NK-92 treated with Interleukin-12 subunit alpha and Interleukin-12 subunit beta, amount 100 ng/mL, for 24 hours (cell line): ENCODE results near the gene ITPR1.
"Not testable (repeated sequence)": the region's sequence is repeated elsewhere in the genome, so short reads cannot be mapped to it uniquely, and the experiment has no call there.

Source experiments
- DNase-seq: peaks from one replicate; lab custom pipeline; 2025; lab: John Stamatoyannopoulos, UW

The ITPR1 gene

GRCh38 chr3:4758957-4759656, 266.0 kb downstream of the ITPR1 start:
- no peak for DNase-seq

GRCh38 chr3:4759689-4760312, 266.7 kb downstream of the ITPR1 start:
- no peak for DNase-seq

GRCh38 chr3:4761759-4762158, 268.6 kb downstream of the ITPR1 start:
- no peak for DNase-seq

- not testable (repeated sequence) for DNase-seq
These were observed 269.5 kb downstream of the ITPR1 start for GRCh38 chr3:4762481-4763230.

- no peak for DNase-seq
These were observed 270.6 kb downstream of the ITPR1 start for GRCh38 chr3:4763604-4764247.

GRCh38 chr3:4765212-4765611, 272.1 kb downstream of the ITPR1 start:
- no peak for DNase-seq

GRCh38 chr3:4766263-4766662, 273.1 kb downstream of the ITPR1 start:
- no peak for DNase-seq

GRCh38 chr3:4766716-4767499, 273.8 kb downstream of the ITPR1 start:
- DNase-seq, result no peak

- no peak for DNase-seq
These were observed 274.9 kb downstream of the ITPR1 start for GRCh38 chr3:4768021-4768420.

- DNase-seq, result no peak
These were observed 275.4 kb downstream of the ITPR1 start for GRCh38 chr3:4768521-4768920.

- DNase-seq, result no peak
These were observed 277.4 kb downstream of the ITPR1 start for GRCh38 chr3:4770561-4770960.

- DNase-seq, result no peak
These were observed 278.1 kb downstream of the ITPR1 start for GRCh38 chr3:4771243-4771642.

GRCh38 chr3:4772171-4772804, 279.1 kb downstream of the ITPR1 start:
- DNase-seq, result no peak

- no peak for DNase-seq
These were observed 279.7 kb downstream of the ITPR1 start for GRCh38 chr3:4772858-4773257.

GRCh38 chr3:4773583-4773982, 280.4 kb downstream of the ITPR1 start:
- no peak for DNase-seq

GRCh38 chr3:4774531-4774930, 281.4 kb downstream of the ITPR1 start:
- no peak for DNase-seq

- DNase-seq, result no peak
These were observed 283.3 kb downstream of the ITPR1 start for GRCh38 chr3:4776399-4776979.

GRCh38 chr3:4776980-4777581, 283.9 kb downstream of the ITPR1 start:
- DNase-seq, result no peak

GRCh38 chr3:4778119-4778518, 285.0 kb downstream of the ITPR1 start:
- no peak for DNase-seq

- DNase-seq, result no peak
These were observed 285.6 kb downstream of the ITPR1 start for GRCh38 chr3:4778740-4779139.

- DNase-seq, result no peak
These were observed 287.4 kb downstream of the ITPR1 start for GRCh38 chr3:4780545-4780957.
